ENCODE data around the gene PDZD2.

The PDZD2 gene

DNA sequence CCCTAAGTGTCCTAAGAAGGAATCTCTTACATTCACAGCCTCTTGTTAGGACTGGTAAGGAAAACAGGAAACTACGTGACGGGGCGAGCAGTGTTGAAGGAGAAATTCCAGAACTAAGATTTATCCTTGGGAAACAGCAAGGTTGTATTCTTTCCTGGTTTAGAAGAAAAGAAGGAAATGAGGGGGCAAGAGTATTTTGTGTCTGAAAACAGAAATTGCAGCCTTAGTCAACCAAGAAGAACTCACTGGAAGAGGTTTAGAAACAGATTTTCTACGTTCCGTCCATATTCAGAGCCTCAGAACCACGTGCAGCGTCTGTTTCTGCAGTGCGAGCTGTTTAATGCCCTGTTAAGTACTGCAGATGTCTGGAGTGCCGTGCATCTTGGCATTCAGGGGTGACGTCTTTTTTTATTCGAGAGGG is 460.0 kb downstream of the PDZD2 start:
- no peak for DNase-seq (ENCODE audit: low spot score)
- TF ChIP-seq, protein P1, sequence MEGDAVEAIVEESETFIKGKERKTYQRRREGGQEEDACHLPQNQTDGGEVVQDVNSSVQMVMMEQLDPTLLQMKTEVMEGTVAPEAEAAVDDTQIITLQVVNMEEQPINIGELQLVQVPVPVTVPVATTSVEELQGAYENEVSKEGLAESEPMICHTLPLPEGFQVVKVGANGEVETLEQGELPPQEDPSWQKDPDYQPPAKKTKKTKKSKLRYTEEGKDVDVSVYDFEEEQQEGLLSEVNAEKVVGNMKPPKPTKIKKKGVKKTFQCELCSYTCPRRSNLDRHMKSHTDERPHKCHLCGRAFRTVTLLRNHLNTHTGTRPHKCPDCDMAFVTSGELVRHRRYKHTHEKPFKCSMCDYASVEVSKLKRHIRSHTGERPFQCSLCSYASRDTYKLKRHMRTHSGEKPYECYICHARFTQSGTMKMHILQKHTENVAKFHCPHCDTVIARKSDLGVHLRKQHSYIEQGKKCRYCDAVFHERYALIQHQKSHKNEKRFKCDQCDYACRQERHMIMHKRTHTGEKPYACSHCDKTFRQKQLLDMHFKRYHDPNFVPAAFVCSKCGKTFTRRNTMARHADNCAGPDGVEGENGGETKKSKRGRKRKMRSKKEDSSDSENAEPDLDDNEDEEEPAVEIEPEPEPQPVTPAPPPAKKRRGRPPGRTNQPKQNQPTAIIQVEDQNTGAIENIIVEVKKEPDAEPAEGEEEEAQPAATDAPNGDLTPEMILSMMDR (IDR thresholded peaks at IDR 0.05; ENCODE audit: borderline replicate concordance, control extremely low read depth, extremely low read depth, insufficient read depth, missing control alignments): no peak
- in situ Hi-C loops (cut with MboI; ENCODE audit: low sequenced_read_pairs, unreplicated experiment): loop anchor here (10.0 kb wide), 1 partner anchor 524 kb away; no protein-coding TSS in a partner anchor

DNA sequence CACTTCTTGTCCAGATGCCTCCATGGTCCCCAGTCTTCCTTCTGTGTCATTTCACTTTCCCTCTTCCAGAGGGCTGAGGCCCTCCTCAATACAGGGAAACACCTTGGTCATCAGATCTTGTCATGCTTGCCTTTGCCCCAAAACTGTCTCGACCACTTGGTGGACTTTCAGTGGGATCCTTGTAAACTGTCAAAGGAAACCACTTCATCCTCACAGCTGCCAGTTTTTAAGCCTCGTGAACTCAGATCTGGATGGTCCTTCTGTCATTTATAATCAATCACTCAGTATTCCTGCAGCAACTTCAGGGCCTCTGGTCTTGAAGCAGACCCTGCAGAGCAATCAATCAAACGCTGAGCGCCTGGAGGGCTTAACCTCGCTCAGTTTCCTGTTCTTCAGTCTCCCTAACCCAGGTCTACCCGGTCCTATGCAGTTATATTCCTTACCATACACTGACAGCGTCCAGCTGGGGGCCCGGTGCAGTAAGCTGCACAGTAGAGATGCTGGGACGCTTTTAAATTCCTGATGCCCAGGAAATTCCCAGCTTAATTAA is 460.6 kb downstream of the PDZD2 start:
- TF ChIP-seq, protein P1 (IDR thresholded peaks at IDR 0.05; ENCODE audit: borderline replicate concordance, control extremely low read depth, extremely low read depth, insufficient read depth, missing control alignments): no peak
- no peak for DNase-seq (ENCODE audit: low spot score)
- in situ Hi-C loops (cut with MboI; ENCODE audit: low sequenced_read_pairs, unreplicated experiment): loop anchor here (10.0 kb wide), 1 partner anchor 525 kb away; no protein-coding TSS in a partner anchor

DNA sequence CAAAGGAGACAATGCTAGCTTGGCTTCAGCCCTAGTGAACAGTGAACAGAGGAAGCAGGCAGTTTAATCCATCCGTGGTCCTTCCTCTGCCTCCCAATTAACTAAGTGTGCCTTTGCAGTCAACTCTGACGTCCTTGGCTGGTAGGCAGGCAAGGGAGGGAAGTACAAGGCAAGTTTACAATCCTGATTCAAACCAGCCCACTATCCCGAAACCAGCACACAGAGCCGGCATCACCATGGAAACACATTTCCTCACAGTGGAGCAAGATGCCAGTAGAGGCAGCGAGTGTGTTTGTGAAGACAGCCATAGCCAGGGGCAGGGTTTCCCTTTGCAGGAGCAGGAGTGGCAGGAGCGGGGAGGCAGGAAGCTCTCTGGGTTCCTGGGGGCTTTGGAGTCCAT is 461.3 kb downstream of the PDZD2 start:
- TF ChIP-seq, protein P1 (IDR thresholded peaks at IDR 0.05; ENCODE audit: borderline replicate concordance, control extremely low read depth, extremely low read depth, insufficient read depth, missing control alignments): no peak
- in situ Hi-C loops (cut with MboI; ENCODE audit: low sequenced_read_pairs, unreplicated experiment): no loop called here
- DNase-seq (ENCODE audit: low spot score): no peak

DNA sequence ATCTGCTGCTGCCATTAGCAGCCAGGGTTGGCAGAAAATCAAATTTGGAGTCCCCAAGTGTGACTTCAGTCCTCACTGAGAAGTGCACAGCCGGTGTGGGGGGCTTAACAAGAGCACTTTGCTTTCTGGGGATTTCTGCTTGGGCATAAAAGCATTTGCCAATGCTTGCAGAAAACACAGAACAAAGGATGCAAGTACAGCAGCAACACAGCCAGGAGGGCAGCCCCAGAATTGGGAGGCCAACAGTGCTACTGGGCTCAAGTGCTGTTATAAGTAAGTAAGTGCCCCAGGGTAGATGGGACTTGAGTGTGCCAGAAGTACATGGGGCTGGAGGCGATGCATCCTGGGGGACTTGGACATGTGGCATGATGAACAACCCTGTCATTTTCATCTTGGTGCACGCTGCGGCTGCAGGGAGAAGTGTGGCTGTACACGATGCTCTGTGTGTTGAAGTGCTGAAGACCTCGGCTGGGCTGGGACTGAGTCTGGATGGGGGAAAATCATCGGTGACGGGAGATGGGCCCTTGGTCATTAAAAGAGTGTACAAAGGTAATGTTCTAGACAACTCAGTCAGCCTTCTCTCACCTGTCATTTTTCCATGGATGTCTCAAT is 461.9 kb downstream of the PDZD2 start:
- DNase-seq (ENCODE audit: low spot score): no peak
- in situ Hi-C loops (cut with MboI; ENCODE audit: low sequenced_read_pairs, unreplicated experiment): no loop called here
- TF ChIP-seq, protein P1 (IDR thresholded peaks at IDR 0.05; ENCODE audit: borderline replicate concordance, control extremely low read depth, extremely low read depth, insufficient read depth, missing control alignments): no peak

DNA sequence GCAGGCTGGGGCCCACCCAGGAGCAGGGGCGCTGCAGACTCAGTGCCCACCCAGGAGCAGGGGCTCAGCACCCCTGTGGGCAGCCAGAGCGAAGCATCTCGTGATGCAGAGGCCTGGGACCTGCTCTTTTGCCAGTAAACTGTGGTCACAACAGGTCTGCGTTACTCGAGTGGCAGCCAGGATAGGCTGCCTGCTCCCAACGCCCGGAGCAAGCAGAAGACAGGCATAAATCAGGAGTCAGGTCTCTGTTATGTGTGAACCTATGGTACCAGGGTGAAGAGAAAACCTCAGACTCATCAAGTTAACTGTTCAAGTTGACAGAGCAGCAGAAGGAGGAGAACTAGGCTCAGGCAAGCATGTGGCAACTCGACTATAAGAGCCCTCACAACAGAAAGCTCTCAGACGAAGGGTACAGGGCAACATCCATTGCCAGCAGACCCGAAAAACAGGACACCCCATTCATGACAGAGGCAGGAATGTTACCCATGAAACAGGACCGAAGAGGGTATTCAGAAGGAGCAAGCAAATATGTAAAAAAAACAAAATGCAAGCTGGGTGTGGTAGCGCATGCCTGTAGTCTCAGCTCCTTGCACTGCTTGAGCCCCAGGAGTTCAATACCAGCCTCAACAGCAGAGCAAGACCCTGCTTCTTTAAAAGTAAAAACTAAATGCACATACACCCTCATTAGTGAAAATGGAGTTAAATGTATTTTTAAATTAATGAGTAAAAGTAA is 463.5 kb downstream of the PDZD2 start:
- in situ Hi-C loops (cut with MboI; ENCODE audit: low sequenced_read_pairs, unreplicated experiment): no loop called here
- no peak for DNase-seq (ENCODE audit: low spot score)
- TF ChIP-seq, protein P1 (IDR thresholded peaks at IDR 0.05; ENCODE audit: borderline replicate concordance, control extremely low read depth, extremely low read depth, insufficient read depth, missing control alignments): no peak

DNA sequence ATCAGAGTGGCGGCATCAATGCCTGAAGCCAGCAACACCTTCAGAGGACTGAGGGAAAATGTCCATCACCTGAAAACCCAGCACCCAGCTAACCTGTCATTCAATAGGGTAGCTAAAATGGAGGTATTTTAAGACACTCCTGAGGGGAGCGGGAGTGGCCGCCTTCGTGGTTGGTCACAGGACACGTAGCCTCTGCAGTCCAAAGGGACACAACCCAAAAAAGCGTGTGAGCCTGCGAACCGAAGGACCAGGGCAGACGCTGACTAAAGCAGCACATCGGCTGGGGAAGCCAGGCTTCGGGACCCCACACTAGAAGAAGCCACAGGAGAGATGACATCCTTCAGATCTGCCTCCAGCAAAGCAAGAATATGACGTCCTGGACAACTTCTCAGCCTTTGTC is 464.6 kb downstream of the PDZD2 start:
- in situ Hi-C loops (cut with MboI; ENCODE audit: low sequenced_read_pairs, unreplicated experiment): no loop called here
- DNase-seq (ENCODE audit: low spot score): no peak
- TF ChIP-seq, protein P1 (IDR thresholded peaks at IDR 0.05; ENCODE audit: borderline replicate concordance, control extremely low read depth, extremely low read depth, insufficient read depth, missing control alignments): no peak
